ENCODE data around the gene TSHZ1.

DNA sequence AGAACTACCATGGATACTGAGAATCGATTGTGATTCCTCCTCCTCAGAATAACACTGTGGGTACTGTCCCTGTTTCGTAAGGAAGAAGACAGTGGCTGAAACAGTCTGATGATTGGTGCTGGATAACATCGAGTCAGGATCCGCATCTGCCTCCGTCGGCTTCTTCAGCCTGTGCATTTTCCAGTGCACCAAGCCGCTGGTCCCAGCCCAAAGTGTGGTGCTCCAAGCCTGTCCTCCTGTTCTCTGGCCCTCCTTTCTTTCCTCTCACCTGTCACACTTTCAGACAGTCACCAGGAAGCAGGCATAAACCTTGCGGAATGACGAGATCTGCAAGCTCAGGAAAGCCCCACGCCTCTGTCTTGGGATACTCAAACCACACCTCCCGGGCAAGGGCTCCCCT, 32.2 kb upstream of the TSHZ1 start:
- TF ChIP-seq CTCF (conservative IDR thresholded peaks at IDR 0.05; ENCODE audit: low read depth in 2 of 2), result no peak
- no peak for TF ChIP-seq ZNF331 (CRISPR knock-in tag; IDR thresholded peaks at IDR 0.05; ENCODE audit: low read depth)
- TF ChIP-seq POLR2AphosphoS5 (IDR thresholded peaks at IDR 0.05; ENCODE audit: low read depth), result no peak
- TF ChIP-seq EZH2 (IDR thresholded peaks at IDR 0.05; ENCODE audit: low read depth, unreplicated experiment), result no peak

Measured in GM23338 (cell line).